Mononuclear cell (primary cell): ENCODE measurements around the gene KLF7. TPM values are rescaled to one million over a fixed set of nuclear protein-coding genes. Genes with fewer than 3 reads are reported as not detected.

Source experiments
- H3K27me3 ChIP-seq: 2 replicates; pipeline ENCODE4 v1.6.0; 2011; ENCODE audit warnings: low read length, control low read depth; ENCODE audit not compliant: insufficient read depth
- H3K4me1 ChIP-seq: 2 replicates; pipeline ENCODE4 v1.5.1; 2011; ENCODE audit warnings: mild to moderate bottlenecking, low read length, control low read depth; ENCODE audit not compliant: insufficient read depth
- H3K4me3 ChIP-seq: 2 replicates; pipeline ENCODE4 v1.5.1; 2011; ENCODE audit warnings: mild to moderate bottlenecking, low read length, moderate library complexity
- H3K9me3 ChIP-seq: 2 replicates; pipeline ENCODE4 v1.5.1; 2011; ENCODE audit warnings: low read depth, mild to moderate bottlenecking, control low read depth, low read length
- total RNA-seq: library from RNA; depleted of rRNA; stranded (reverse); fragments of >200 nt; gene quantifications from one replicate; pipeline ENCODE4 v1.2.3, GENCODE V29; 2012

KLF7 gene
- total RNA-seq, 1 donor, result 81.5 TPM

DNA sequence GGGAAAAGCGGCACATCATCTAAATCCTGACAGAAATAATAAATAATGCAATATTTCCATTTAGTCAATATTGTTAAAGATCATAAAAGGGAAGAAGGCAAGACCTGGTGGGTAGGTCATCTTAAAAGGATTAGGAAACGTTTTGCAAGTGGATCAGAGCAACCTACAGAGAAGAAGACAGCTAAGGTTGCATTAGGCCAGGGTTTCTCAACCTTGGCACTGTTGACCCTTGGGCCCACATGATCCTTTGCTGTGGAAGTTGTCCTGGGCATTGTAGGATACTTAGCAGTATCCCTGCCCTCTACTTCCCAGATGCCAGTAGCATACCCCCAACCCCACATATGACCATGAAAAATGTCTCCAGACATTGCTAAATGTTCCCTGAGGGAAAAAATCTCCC lies 55.0 kb downstream of the KLF7 start:
- Histone ChIP-seq H3K9me3 (no peaks in the 10 kb centered on the region), H3K27me3 (no peaks in the 10 kb centered on the region), H3K4me3 (no peak overlapping the region), H3K4me1 (peaks cover 29% of the 10 kb centered on the region)

DNA sequence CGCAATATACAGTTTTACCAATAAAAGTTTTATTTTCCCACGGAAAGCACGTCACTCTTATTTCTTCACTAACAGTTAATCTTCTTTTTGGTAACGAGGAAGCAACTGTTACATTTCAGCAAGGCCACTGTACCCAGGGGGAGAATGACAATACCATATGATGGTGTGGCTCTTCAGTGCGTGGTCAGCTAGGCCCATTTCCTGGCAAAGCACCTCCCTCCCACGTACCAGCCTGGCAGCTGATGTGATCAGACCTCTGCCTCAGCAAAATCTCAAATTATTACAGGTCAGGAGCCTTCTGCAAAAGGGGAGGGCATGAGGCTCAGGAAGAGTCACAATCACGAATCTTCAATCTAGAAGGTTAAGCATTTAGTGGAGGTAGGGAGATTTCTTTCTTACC lies 55.4 kb downstream of the KLF7 start:
- peaks cover 29% of the 10 kb centered on the region for H3K4me1 ChIP-seq
- no peaks in the 10 kb centered on the region for H3K27me3 ChIP-seq
- no peak overlapping the region for H3K4me3 ChIP-seq

DNA sequence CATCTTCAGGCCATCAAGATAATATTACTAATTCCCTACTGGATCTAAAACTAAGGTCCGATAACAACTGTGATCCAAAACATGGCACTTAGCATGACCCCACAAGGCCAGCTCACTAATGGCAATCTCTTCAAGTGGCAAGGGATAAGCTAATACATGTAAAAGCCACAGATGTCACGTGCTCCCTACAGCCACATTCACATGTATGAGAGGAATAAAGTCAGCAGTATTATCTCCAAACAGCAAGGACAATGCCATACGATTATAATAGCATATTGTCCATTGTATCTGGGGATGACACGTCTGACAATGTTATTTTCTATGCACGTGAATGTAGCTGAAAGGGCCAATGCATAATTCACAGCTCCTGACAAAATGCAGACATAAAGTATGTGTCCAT lies 56.0 kb downstream of the KLF7 start:
- no peaks in the 10 kb centered on the region for H3K27me3 ChIP-seq
- no peak overlapping the region for H3K4me3 ChIP-seq
- H3K9me3 ChIP-seq, result no peaks in the 10 kb centered on the region
- H3K4me1 ChIP-seq, result peaks cover 29% of the 10 kb centered on the region

More for the DNA sequence above, 55.4 kb downstream of the KLF7 start:
- H3K9me3 ChIP-seq, result no peaks in the 10 kb centered on the region

DNA sequence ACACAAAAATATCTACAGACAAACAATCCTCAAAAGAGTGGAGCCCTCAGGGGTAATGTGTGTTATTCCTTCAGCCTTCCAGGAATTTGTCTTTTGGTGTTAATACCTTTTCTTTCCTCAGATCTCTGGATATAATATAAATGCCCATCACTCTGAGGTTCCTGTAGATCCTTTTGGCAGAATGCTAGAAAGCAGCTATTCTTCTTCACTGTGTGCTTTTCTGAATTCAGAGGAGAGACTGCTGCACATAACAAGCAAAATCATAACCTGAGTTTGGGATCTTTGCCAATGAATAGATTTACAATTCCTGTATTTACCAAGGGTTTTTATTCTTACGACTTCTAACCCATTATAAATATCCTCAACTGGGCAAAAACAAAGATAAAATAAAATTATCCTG lies 57.3 kb downstream of the KLF7 start:
- Histone ChIP-seq H3K27me3 (no peaks in the 10 kb centered on the region), H3K4me1 (peaks cover 29% of the 10 kb centered on the region)

DNA sequence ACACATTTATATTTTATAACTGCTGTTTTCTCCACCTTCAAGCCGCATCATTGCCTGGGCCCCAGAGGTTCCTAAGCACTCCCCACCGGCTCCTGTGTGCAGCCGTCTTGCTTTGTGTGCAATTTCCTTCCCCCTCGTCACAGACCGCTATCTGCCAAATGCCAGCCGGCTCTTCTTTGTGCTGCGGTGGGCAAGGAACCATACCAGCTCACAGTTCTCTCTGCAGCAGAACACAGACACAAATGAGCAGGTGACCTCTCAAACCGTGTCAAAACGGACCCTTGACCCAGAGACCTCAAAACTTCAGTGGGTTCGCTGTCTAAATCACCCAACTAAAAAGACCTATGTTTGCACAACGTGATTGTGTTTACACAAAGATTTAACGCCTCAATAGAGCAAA lies 58.2 kb downstream of the KLF7 start:
- H3K4me3 ChIP-seq, result no peak overlapping the region
- H3K9me3 ChIP-seq, result no peaks in the 10 kb centered on the region
- H3K27me3 ChIP-seq, result no peaks in the 10 kb centered on the region
- peaks cover 29% of the 10 kb centered on the region for H3K4me1 ChIP-seq

More for the DNA sequence above, 57.3 kb downstream of the KLF7 start:
- H3K9me3 ChIP-seq, result no peaks in the 10 kb centered on the region
- H3K4me3 ChIP-seq, result no peak overlapping the region

DNA sequence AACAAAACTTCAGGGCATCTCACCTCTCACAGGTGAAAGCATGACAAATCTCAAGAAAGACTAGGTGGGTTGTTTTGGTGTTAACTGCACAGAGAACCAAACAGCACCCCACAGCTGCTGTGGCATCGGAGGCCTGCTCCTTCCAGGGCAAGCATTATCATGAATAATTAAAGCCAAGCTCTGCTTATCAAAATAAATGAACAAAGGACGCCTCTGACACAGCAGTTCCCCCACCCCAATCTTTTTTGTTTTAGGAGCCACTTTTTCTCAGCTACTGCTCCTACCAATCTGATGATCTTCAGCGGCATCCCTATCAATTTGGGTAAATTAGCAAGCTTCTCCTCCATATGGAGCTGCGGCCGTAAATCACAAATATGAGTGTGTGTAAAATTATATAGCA lies 58.6 kb downstream of the KLF7 start:
- H3K27me3 ChIP-seq, result no peaks in the 10 kb centered on the region
- no peaks in the 10 kb centered on the region for H3K9me3 ChIP-seq
- peaks cover 29% of the 10 kb centered on the region for H3K4me1 ChIP-seq
- no peak overlapping the region for H3K4me3 ChIP-seq

DNA sequence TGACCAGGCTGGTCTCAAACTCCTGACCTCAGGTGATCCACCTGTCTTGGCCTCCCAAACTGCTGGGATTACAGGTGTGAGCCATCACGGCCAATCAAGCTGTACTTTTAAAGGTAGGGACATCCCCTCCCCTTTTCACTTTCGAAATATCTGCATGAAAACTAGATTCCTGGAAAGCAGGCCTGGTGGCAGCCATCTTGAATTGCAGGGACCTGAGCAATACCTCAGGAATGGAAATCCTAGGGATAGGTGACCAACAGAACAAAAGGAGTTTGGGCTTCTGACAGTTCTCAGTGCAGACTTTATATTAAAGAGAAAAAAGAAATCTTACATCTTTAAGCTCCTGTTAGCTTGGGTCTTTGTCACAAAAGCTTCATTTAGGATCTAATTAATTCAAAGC lies 62.6 kb downstream of the KLF7 start:
- H3K4me3 ChIP-seq, result no peak overlapping the region
- H3K9me3 ChIP-seq, result no peaks in the 10 kb centered on the region
- H3K4me1 ChIP-seq, result peaks cover 12% of the 10 kb centered on the region
- no peaks in the 10 kb centered on the region for H3K27me3 ChIP-seq

DNA sequence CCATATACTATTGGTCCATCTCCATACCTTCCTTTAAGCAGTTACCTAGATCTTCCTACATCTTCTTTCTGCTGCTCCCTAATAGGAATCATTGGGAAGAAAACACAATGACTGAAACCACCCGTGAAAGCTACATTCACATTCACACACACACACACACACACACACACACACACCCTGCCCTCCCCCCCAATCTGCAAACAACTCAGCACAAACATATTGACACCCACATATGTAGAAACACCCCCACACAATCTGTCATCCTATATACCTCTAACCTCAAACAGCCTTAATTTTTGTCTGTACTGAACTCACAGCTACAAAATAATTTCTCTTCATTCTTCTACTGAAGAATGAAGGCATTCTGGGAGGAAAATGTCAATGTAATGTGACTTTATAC lies 63.8 kb downstream of the KLF7 start:
- H3K4me1 ChIP-seq, result peaks cover under 1% of the 10 kb centered on the region
- H3K9me3 ChIP-seq, result no peaks in the 10 kb centered on the region
- no peak overlapping the region for H3K4me3 ChIP-seq
- no peaks in the 10 kb centered on the region for H3K27me3 ChIP-seq

DNA sequence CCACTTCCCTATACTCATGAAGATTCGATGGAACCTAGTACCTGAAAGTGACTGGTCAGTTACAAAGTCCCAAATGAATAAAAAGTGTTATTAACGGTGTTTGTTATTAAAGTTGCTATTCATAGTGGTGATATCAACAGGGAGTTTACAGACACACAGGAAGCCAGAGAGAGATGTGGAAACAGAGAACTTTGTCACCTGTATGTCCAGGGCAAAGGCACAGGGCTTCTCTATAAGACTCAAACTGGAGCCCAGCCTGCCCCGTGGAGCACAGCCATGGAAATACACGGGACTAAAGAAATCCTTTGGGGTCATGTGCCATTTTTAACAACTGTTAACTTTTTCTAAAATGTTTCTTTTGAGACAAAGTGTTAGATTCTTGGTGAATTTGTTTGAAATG lies 68.5 kb downstream of the KLF7 start:
- Histone ChIP-seq H3K4me1 (peaks cover 1% of the 10 kb centered on the region), H3K4me3 (no peak overlapping the region), H3K9me3 (no peaks in the 10 kb centered on the region), H3K27me3 (no peaks in the 10 kb centered on the region)

DNA sequence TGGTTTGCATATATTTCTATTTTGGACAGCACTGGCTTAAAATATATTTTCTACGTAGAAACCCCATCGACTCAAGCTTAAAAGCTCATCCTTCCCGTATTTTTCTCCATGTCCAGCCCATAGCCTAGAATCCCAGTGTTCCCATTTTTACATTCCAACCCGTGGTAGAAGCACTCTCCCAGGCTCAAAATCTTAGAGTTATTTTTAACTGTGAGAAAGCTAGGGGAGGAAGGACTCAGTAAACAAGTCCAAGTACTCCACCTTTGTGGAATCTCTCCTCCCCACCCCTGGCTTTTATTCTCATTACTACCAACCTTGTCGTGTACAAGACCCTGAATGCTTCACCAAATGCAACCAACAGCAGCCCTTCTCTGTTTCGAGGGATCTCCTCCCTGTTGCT lies 69.8 kb downstream of the KLF7 start:
- H3K4me1 ChIP-seq, result peaks cover 14% of the 10 kb centered on the region
- no peaks in the 10 kb centered on the region for H3K27me3 ChIP-seq
- no peaks in the 10 kb centered on the region for H3K9me3 ChIP-seq
- no peak overlapping the region for H3K4me3 ChIP-seq

DNA sequence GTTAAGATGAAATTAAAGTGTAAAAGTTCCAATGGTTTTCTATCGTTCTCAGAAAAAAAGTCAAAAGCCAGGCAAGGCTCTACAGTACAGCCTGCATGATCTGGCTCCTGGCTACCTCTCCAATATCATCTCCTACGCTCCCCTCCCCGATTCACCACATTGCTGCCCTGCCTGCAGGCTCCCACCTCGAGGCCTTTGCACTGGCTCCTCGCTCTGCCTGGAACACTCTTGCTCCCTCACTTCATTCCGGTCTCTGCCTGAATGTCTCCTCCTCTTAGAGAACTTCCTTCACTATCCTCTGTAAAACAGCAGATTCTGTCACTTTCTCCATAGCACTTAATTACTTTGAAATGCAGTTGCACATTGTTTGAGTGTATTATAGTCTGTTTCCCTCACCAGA lies 72.5 kb downstream of the KLF7 start:
- H3K27me3 ChIP-seq, result no peaks in the 10 kb centered on the region
- H3K4me1 ChIP-seq, result peaks cover 31% of the 10 kb centered on the region
- no peaks in the 10 kb centered on the region for H3K9me3 ChIP-seq
- H3K4me3 ChIP-seq, result no peak overlapping the region

DNA sequence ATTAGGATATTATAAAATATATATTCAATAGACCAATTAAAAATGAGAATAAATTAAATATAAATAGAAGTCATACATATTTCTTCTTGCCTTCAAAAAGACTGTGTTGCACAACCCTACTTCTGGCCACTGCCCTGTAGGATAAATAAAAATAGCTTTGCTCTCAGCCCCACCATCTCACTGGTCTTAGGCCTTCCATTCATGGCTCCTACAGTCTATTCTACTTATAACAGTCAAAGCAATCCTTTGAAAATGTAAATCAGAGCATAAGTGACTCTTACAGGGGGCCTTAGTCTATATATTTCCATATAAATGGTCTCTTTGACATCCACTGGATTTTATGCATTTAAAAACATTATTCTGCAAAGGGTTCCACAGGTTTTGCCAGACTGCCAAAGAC lies 72.9 kb downstream of the KLF7 start:
- no peak overlapping the region for H3K4me3 ChIP-seq
- H3K27me3 ChIP-seq, result no peaks in the 10 kb centered on the region
- no peaks in the 10 kb centered on the region for H3K9me3 ChIP-seq
- peaks cover 33% of the 10 kb centered on the region for H3K4me1 ChIP-seq

DNA sequence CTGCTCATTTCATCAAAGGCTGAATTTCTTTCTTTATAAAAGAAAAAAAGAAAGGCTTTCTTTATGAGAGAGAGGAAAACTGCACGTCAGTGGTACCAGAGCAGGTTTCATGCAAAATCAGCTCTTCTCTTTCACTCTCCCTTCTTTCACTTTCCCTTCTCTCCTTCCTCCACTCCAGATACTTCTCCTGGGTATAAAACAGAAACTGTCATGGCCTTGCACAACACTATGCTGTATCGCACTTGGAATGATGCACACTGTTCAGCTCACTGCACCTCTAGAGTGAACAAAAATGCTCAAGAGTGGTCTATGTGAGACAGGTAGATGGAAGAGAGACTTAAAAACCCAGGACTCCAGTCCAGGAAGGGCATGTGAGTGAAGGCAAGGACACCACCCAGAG lies 73.8 kb downstream of the KLF7 start:
- Histone ChIP-seq H3K4me3 (no peak overlapping the region), H3K27me3 (no peaks in the 10 kb centered on the region)

DNA sequence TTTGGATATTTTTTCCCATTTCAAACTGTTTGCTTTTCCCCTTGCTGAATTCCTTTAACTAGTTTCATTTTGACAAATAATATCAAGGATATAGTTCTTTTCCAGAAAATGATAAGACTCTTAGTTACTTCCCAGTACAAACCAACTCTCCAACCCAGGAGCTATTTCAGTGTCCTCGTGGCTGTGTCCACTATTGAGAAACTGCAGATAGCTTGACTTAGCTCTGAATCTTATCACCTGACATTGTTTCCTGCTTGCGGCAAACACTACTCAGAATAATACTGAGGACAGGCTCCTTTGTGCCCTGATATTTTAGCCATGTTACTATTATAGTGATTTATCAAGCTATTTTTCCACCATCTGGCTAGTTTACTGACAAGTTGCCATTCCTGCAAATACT lies 74.6 kb downstream of the KLF7 start:
- Histone ChIP-seq H3K4me3 (no peak overlapping the region), H3K4me1 (peaks cover 33% of the 10 kb centered on the region), H3K9me3 (no peaks in the 10 kb centered on the region), H3K27me3 (no peaks in the 10 kb centered on the region)

More for the DNA sequence above, 73.8 kb downstream of the KLF7 start:
- H3K9me3 ChIP-seq, result no peaks in the 10 kb centered on the region
- peaks cover 33% of the 10 kb centered on the region for H3K4me1 ChIP-seq

DNA sequence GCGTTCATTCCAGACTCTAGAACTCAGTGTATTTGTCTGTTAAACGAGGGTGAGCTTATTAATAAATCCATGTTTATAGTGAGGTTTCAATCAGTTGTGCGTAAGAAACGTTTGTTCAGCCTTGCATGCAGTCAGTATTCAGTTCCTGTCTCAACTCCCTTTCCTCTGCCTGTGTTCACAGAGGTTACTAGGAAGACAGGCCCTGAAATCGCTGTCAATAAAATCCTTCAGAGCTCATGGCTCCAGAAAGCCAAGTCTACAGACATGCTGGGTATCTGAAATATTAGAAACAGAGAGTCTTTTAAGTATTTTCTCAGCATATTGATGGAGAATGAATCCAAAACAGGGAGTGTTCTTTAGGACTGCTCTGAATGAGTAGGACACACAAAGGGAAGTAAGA lies 75.4 kb downstream of the KLF7 start:
- Histone ChIP-seq H3K27me3 (no peaks in the 10 kb centered on the region), H3K4me3 (no peak overlapping the region), H3K4me1 (peaks cover 33% of the 10 kb centered on the region), H3K9me3 (no peaks in the 10 kb centered on the region)

DNA sequence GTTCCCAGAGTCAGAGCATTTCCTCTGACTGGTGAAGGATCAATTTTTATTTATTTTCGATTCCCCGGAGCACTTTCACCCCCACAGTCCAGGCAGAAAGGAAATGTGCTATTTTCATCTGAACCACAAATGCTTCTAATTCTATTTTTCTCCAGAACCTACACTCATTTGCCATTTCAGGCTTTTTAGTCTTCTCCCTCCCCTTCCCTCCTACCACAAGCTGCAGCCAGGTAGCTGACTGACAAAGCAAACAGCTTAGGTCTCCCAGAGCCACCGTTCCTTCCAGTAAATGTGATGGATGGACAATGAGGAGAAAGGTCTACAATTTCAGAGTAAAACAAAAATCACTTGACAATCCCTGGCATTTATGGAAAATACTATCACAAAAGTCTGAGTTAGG lies 76.9 kb downstream of the KLF7 start:
- H3K4me1 ChIP-seq, result peaks cover 33% of the 10 kb centered on the region
- H3K9me3 ChIP-seq, result no peaks in the 10 kb centered on the region
- H3K27me3 ChIP-seq, result no peaks in the 10 kb centered on the region
- H3K4me3 ChIP-seq, result no peak overlapping the region

DNA sequence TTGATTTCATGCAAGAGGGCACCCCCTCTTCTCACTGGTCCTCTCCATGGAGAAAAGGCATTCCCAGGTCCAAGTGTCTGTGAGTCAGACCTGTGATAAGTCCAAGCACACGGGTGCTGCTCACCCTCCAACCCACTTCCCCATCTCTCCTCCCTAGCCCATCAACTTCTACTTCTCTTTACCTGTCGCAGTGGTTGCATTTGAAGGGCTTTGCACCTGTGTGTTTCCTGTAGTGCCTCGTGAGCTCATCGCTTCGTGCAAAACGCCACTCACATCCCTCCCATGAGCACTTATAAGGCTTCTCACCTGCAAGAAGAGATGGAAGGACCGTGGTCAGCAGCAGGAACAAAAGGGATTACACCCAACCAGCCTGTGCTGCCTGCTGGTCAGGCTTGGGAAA lies 77.5 kb downstream of the KLF7 start:
- Histone ChIP-seq H3K4me1 (peaks cover 33% of the 10 kb centered on the region), H3K4me3 (no peak overlapping the region), H3K9me3 (no peaks in the 10 kb centered on the region), H3K27me3 (no peaks in the 10 kb centered on the region)
